Measurements from ENCODE around the gene MAN1B1. TPM values are rescaled to one million over a fixed set of nuclear protein-coding genes. Genes with fewer than 3 reads are reported as not detected.

Gene MAN1B1
- total and polyA plus RNA-seq, 2 donors (not counting 1 experiment from before 2014, with no cell fraction given): 45.5 to 96.6 TPM

GRCh38 chr9:137136261-137136880 lies 49.6 kb downstream of the MAN1B1 start:
- Histone ChIP-seq H3K36me3 (ENCODE audit: control insufficient read depth, insufficient read depth, low read length) (no peaks in the 10 kb centered on the region), H2AFZ (ENCODE audit: low read length) (no peak overlapping the region), H3K4me1 (ENCODE audit: control insufficient read depth, extremely low read depth, insufficient read depth, low read length) (no peaks in the 10 kb centered on the region), H3K79me2 (ENCODE audit: control insufficient read depth, insufficient read depth, low read length) (no peaks in the 10 kb centered on the region), H4K20me1 (ENCODE audit: control insufficient read depth, extremely low read depth, insufficient read depth, low read length) (no peaks in the 10 kb centered on the region), H3K9me3 (ENCODE audit: control insufficient read depth, insufficient read depth, low read depth, low read length) (no peaks in the 10 kb centered on the region), H3K4me3 (replicated peaks in 1 of 4; ENCODE audit: control extremely low read depth in 1 of 4, insufficient read depth in 1 of 4, low read depth in 3 of 4, low read length in 4 of 4) (no peak overlapping the region), H3K27me3 (ENCODE audit: control insufficient read depth, insufficient read depth, low read length) (peaks cover 26% of the 10 kb centered on the region), H3K4me2 (ENCODE audit: extremely low read depth, insufficient read depth, low read length) (no peak overlapping the region), H3K27ac (ENCODE audit: insufficient read depth, low read length) (no peak overlapping the region), H3K9ac (ENCODE audit: insufficient read depth, low read length) (no peak overlapping the region)
- TF ChIP-seq, protein P1, sequence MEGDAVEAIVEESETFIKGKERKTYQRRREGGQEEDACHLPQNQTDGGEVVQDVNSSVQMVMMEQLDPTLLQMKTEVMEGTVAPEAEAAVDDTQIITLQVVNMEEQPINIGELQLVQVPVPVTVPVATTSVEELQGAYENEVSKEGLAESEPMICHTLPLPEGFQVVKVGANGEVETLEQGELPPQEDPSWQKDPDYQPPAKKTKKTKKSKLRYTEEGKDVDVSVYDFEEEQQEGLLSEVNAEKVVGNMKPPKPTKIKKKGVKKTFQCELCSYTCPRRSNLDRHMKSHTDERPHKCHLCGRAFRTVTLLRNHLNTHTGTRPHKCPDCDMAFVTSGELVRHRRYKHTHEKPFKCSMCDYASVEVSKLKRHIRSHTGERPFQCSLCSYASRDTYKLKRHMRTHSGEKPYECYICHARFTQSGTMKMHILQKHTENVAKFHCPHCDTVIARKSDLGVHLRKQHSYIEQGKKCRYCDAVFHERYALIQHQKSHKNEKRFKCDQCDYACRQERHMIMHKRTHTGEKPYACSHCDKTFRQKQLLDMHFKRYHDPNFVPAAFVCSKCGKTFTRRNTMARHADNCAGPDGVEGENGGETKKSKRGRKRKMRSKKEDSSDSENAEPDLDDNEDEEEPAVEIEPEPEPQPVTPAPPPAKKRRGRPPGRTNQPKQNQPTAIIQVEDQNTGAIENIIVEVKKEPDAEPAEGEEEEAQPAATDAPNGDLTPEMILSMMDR (conservative IDR thresholded peaks at IDR 0.05 in 1 of 2, IDR thresholded peaks at IDR 0.05 in 1 of 2; ENCODE audit: low read depth in 1 of 2, low read length in 2 of 2): no peak
- no peak for TF ChIP-seq EZH2 (IDR thresholded peaks at IDR 0.05; ENCODE audit: low read length, missing control alignments)
- DNase-seq (ENCODE audit: low read depth in 2 of 2): no peak

DNA sequence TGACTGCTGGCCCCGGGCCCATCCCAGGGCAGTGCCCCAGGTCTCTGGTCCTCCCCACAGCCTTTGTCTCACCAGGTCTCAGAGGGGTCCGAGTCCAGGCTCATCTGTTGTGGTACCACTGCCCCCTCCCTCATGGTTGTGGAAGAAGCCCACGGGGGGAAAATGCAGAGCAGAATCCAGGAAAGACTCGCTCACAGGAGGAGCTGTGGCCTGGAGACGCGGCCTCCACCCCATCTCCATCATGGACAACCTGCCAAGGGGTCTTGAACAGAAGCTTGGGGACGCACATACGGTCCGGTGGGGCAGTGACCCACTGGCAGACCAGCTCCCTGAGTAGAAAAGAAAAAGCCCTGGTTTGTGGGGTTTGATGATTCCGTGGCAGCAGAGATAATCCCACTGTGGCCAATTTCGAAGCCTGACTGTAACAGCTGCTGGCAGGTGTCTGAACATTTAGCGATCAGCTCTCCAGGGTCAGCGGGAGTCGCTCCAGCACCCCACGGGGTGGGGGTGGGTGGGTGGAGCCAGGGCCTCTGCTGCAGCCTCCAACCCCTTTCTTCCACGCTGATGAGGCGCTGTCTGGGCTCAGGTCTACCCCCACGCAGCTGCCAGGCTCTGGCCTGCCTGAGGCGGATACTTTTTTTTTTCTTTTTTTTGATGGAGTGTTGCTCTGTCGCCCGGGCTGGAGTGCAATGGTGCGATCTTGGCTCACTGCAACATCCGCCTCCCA lies 50.3 kb downstream of the MAN1B1 start:
- Histone ChIP-seq H3K9me3 (ENCODE audit: control insufficient read depth, insufficient read depth, low read depth, low read length) (no peaks in the 10 kb centered on the region), H4K20me1 (ENCODE audit: control insufficient read depth, extremely low read depth, insufficient read depth, low read length) (no peaks in the 10 kb centered on the region), H3K27me3 (ENCODE audit: control insufficient read depth, insufficient read depth, low read length) (peaks cover 29% of the 10 kb centered on the region), H3K79me2 (ENCODE audit: control insufficient read depth, insufficient read depth, low read length) (no peaks in the 10 kb centered on the region), H3K27ac (ENCODE audit: insufficient read depth, low read length) (no peak overlapping the region), H3K4me3 (replicated peaks in 1 of 4; ENCODE audit: control extremely low read depth in 1 of 4, insufficient read depth in 1 of 4, low read depth in 3 of 4, low read length in 4 of 4) (no peak overlapping the region), H3K9ac (ENCODE audit: insufficient read depth, low read length) (no peak overlapping the region), H3K4me2 (ENCODE audit: extremely low read depth, insufficient read depth, low read length) (no peak overlapping the region), H3K4me1 (ENCODE audit: control insufficient read depth, extremely low read depth, insufficient read depth, low read length) (no peaks in the 10 kb centered on the region), H3K36me3 (ENCODE audit: control insufficient read depth, insufficient read depth, low read length) (no peaks in the 10 kb centered on the region), H2AFZ (ENCODE audit: low read length) (no peak overlapping the region)
- no peak for DNase-seq (ENCODE audit: low read depth in 2 of 2)
- peak; percentile 24 for TF ChIP-seq EZH2 (IDR thresholded peaks at IDR 0.05; ENCODE audit: low read length, missing control alignments)
- TF ChIP-seq, protein P1 (conservative IDR thresholded peaks at IDR 0.05 in 1 of 2, IDR thresholded peaks at IDR 0.05 in 1 of 2; ENCODE audit: low read depth in 1 of 2, low read length in 2 of 2): no peak

DNA sequence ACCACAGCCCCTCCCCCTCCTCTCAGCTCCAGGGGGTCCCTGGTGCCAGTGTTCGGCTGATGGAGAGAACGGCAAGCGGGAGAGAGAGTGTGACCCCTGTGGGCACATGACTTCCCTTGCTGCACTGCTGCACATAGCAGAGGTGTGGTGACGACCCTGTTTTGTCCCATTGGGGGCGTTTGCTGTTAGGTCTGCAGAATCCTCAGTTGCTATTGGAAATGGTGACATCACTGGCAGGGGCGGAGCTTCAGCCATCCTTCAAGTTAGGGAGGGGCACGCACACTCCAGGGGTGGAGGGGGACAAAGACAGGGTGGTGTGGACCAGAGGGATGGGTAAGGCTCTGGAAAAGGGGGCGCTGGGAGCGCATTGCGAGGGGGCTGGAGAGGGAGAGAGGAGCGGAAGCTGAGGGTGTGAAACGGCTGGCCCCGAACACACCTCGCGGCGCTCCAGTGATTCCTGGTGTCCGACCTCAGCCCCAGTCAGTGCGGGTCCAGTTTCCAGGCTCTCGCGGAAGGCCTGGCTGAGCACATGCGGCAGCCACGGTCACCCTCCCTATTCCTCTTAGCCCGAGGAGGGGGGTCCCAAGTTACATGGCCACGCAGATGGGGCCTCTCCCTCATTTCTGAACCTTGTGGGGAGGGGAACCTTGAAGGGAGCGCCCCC lies 51.4 kb downstream of the MAN1B1 start:
- no peak for DNase-seq (ENCODE audit: low read depth in 2 of 2)
- H3K9me3 ChIP-seq (ENCODE audit: control insufficient read depth, insufficient read depth, low read depth, low read length): no peaks in the 10 kb centered on the region
- H3K36me3 ChIP-seq (ENCODE audit: control insufficient read depth, insufficient read depth, low read length): no peaks in the 10 kb centered on the region
- H3K27me3 ChIP-seq (ENCODE audit: control insufficient read depth, insufficient read depth, low read length): peaks cover 29% of the 10 kb centered on the region
- H3K4me3 ChIP-seq (replicated peaks in 1 of 4; ENCODE audit: control extremely low read depth in 1 of 4, insufficient read depth in 1 of 4, low read depth in 3 of 4, low read length in 4 of 4): no peak overlapping the region
- H4K20me1 ChIP-seq (ENCODE audit: control insufficient read depth, extremely low read depth, insufficient read depth, low read length): no peaks in the 10 kb centered on the region
- no peak overlapping the region for H2AFZ ChIP-seq (ENCODE audit: low read length)
- no peaks in the 10 kb centered on the region for H3K79me2 ChIP-seq (ENCODE audit: control insufficient read depth, insufficient read depth, low read length)
- TF ChIP-seq, protein P1 (conservative IDR thresholded peaks at IDR 0.05 in 1 of 2, IDR thresholded peaks at IDR 0.05 in 1 of 2; ENCODE audit: low read depth in 1 of 2, low read length in 2 of 2): no peak
- TF ChIP-seq EZH2 (IDR thresholded peaks at IDR 0.05; ENCODE audit: low read length, missing control alignments): peak; percentile 46
- H3K4me1 ChIP-seq (ENCODE audit: control insufficient read depth, extremely low read depth, insufficient read depth, low read length): no peaks in the 10 kb centered on the region
- no peak overlapping the region for H3K4me2 ChIP-seq (ENCODE audit: extremely low read depth, insufficient read depth, low read length)
- H3K27ac ChIP-seq (ENCODE audit: insufficient read depth, low read length): no peak overlapping the region
- no peak overlapping the region for H3K9ac ChIP-seq (ENCODE audit: insufficient read depth, low read length)

All from fibroblast of lung (primary cell).